ENCODE data around the gene FERMT2. TPM values are rescaled to one million over a fixed set of nuclear protein-coding genes. Genes with fewer than 3 reads are reported as not detected.

The FERMT2 gene
- total and polyA plus RNA-seq, 2 donors (not counting 1 experiment from before 2014, with no cell fraction given) = 0.05 TPM; not detected in 1

DNA sequence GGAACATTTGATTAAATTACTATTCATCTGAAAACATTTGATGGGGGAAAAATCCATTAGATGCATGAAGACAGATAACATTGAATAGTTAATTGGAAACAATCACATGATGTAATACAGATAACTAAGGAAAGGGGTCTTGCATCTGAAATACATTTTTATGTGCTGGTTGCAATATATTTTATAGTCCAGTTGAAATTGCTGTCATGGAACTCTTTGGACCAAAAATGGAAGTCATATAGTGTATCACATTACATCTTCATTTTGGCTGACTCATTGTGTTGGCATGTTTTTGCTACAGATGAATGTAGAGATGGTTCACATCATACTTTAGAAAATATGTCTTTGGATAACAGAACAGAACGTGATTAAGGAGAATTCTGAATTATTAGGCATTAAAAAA lies 116.4 kb downstream of the FERMT2 start:
- Mint-ChIP-seq H3K4me3 (no peak overlapping the region), H3K27ac (no peak overlapping the region), H3K4me1 (peaks cover 3% of the 10 kb centered on the region), H3K27me3 (peaks cover 9% of the 10 kb centered on the region), H3K9me3 (ENCODE audit: insufficient read depth) (no peaks in the 10 kb centered on the region)
- Histone ChIP-seq H3K79me2 (ENCODE audit: control insufficient read depth, insufficient read depth, low read length) (no peaks in the 10 kb centered on the region), H3K9ac (ENCODE audit: low read length) (no peak overlapping the region), H3K27ac (ENCODE audit: low read length in 2 of 2) (no peak overlapping the region), H3K27me3 (replicated peaks in 1 of 4; ENCODE audit: control extremely low read depth in 1 of 4, control insufficient read depth in 3 of 4, insufficient read depth in 4 of 4, low read length in 3 of 4) (no peaks in the 10 kb centered on the region), H2AFZ (ENCODE audit: insufficient read depth, low read depth, low read length, poor library complexity, severe bottlenecking) (no peak overlapping the region), H3K4me1 (ENCODE audit: control insufficient read depth in 2 of 2, insufficient read depth in 2 of 2, low read length in 2 of 2) (no peaks in the 10 kb centered on the region), H3K4me3 (ENCODE audit: control extremely low read depth in 1 of 5, extremely low read depth in 1 of 5, insufficient read depth in 1 of 5, low read depth in 2 of 5, low read length in 4 of 5) (no peak overlapping the region), H4K20me1 (ENCODE audit: control insufficient read depth, insufficient read depth, low read length, poor library complexity, severe bottlenecking) (no peaks in the 10 kb centered on the region), H3K9me3 (ENCODE audit: control extremely low read depth in 1 of 3, control insufficient read depth in 2 of 3, insufficient read depth in 1 of 3, low read length in 2 of 3) (no peaks in the 10 kb centered on the region), H3K4me2 (replicated peaks; ENCODE audit: low read depth, low read length, poor library complexity, severe bottlenecking) (no peak overlapping the region), H3K36me3 (replicated peaks in 1 of 2; ENCODE audit: control extremely low read depth in 1 of 2, control insufficient read depth in 1 of 2, extremely low read depth in 1 of 2, insufficient read depth in 2 of 2, low read length in 1 of 2) (no peaks in the 10 kb centered on the region)
- no CpG with 5 or more reads among the region's 1 CpG for WGBS (ENCODE audit: insufficient coverage)
- intact Hi-C loops (cut with micrococcal nuclease) = no loop called here
- TF ChIP-seq, protein P1, sequence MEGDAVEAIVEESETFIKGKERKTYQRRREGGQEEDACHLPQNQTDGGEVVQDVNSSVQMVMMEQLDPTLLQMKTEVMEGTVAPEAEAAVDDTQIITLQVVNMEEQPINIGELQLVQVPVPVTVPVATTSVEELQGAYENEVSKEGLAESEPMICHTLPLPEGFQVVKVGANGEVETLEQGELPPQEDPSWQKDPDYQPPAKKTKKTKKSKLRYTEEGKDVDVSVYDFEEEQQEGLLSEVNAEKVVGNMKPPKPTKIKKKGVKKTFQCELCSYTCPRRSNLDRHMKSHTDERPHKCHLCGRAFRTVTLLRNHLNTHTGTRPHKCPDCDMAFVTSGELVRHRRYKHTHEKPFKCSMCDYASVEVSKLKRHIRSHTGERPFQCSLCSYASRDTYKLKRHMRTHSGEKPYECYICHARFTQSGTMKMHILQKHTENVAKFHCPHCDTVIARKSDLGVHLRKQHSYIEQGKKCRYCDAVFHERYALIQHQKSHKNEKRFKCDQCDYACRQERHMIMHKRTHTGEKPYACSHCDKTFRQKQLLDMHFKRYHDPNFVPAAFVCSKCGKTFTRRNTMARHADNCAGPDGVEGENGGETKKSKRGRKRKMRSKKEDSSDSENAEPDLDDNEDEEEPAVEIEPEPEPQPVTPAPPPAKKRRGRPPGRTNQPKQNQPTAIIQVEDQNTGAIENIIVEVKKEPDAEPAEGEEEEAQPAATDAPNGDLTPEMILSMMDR (IDR thresholded peaks at IDR 0.05) = no peak
- no peak for TF ChIP-seq EZH2 (IDR thresholded peaks at IDR 0.05; ENCODE audit: borderline replicate concordance, insufficient read depth, low read depth, low read length, poor library complexity, severe bottlenecking)
- DNase-seq = no peak
- POLR2A ChIA-PET = no interaction called here
- ATAC-seq (ENCODE audit: low read depth) = no peak
- CTCF ChIA-PET = interaction anchor here (0.7 to 1.9 kb wide), 3 partner anchors 9 to 110 kb away, joined by 4 to 5 read pairs (median 5); no protein-coding TSS in a partner anchor

DNA sequence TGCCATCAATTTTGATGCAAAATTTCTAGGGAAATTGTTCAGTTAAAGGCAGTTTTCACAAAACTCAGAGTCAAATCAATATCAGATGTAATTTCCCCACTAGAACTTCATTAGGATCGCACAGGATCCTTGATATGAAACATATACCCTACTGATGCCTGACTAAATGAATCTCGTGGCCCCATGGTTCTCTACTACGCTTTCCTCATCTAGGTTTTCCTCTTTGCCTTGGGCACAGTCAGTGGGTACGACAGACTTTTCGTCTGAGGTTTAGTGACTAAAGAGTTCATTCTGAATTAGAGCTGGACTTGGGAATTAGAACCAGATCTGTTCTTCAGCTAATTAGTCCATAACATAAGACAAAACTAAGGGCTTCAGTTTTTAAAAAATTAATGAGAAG lies 117.0 kb downstream of the FERMT2 start:
- Mint-ChIP-seq H3K27ac (no peak overlapping the region), H3K9me3 (ENCODE audit: insufficient read depth) (no peaks in the 10 kb centered on the region), H3K4me1 (peaks cover 3% of the 10 kb centered on the region), H3K27me3 (peaks cover 10% of the 10 kb centered on the region), H3K4me3 (no peak overlapping the region)
- ATAC-seq (ENCODE audit: low read depth) = no peak
- no peak overlapping the region for H3K4me3 ChIP-seq (ENCODE audit: control extremely low read depth in 1 of 5, extremely low read depth in 1 of 5, insufficient read depth in 1 of 5, low read depth in 2 of 5, low read length in 4 of 5)
- no peaks in the 10 kb centered on the region for H3K9me3 ChIP-seq (ENCODE audit: control extremely low read depth in 1 of 3, control insufficient read depth in 2 of 3, insufficient read depth in 1 of 3, low read length in 2 of 3)
- no peak overlapping the region for H3K27ac ChIP-seq (ENCODE audit: low read length in 2 of 2)
- POLR2A ChIA-PET = no interaction called here
- no peak for DNase-seq
- no peaks in the 10 kb centered on the region for H4K20me1 ChIP-seq (ENCODE audit: control insufficient read depth, insufficient read depth, low read length, poor library complexity, severe bottlenecking)
- intact Hi-C loops (cut with micrococcal nuclease) = no loop called here
- TF ChIP-seq, protein P1 (IDR thresholded peaks at IDR 0.05) = no peak
- no peak for TF ChIP-seq EZH2 (IDR thresholded peaks at IDR 0.05; ENCODE audit: borderline replicate concordance, insufficient read depth, low read depth, low read length, poor library complexity, severe bottlenecking)
- H3K9ac ChIP-seq (ENCODE audit: low read length) = no peak overlapping the region
- H3K4me2 ChIP-seq (replicated peaks; ENCODE audit: low read depth, low read length, poor library complexity, severe bottlenecking) = no peak overlapping the region
- H3K4me1 ChIP-seq (ENCODE audit: control insufficient read depth in 2 of 2, insufficient read depth in 2 of 2, low read length in 2 of 2) = no peaks in the 10 kb centered on the region
- no peaks in the 10 kb centered on the region for H3K36me3 ChIP-seq (replicated peaks in 1 of 2; ENCODE audit: control extremely low read depth in 1 of 2, control insufficient read depth in 1 of 2, extremely low read depth in 1 of 2, insufficient read depth in 2 of 2, low read length in 1 of 2)
- no peak overlapping the region for H2AFZ ChIP-seq (ENCODE audit: insufficient read depth, low read depth, low read length, poor library complexity, severe bottlenecking)
- 90% methylated on average over 2 of the region's 5 CpGs for WGBS (ENCODE audit: insufficient coverage)
- H3K27me3 ChIP-seq (replicated peaks in 1 of 4; ENCODE audit: control extremely low read depth in 1 of 4, control insufficient read depth in 3 of 4, insufficient read depth in 4 of 4, low read length in 3 of 4) = no peaks in the 10 kb centered on the region
- no peaks in the 10 kb centered on the region for H3K79me2 ChIP-seq (ENCODE audit: control insufficient read depth, insufficient read depth, low read length)
- CTCF ChIA-PET = interaction anchor here (0.7 to 1.9 kb wide), 3 partner anchors 9 to 110 kb away, joined by 4 to 5 read pairs (median 5); no protein-coding TSS in a partner anchor

All from B cell (primary cell).